SU-DHL-6 (cell line): Measurements from ENCODE around the gene STYX.

Experiments
- H2AFZ ChIP-seq: fragments of 200-600 bp; sonication (generic); 2 replicates; pipeline ENCODE4 v1.6.1; 2014; ENCODE audit warnings: low read depth, mild to moderate bottlenecking, moderate library complexity, mixed read lengths, antibody characterized with exemption, low read length; ENCODE audit not compliant: severe bottlenecking
- H3F3A ChIP-seq: fragments of 200-600 bp; shearing (Covaris generic); 2 replicates; pipeline ENCODE4 v1.6.0; 2016; ENCODE audit warnings: antibody characterized with exemption, mild to moderate bottlenecking; ENCODE audit not compliant: insufficient read depth
- H3K27ac ChIP-seq: fragments of 200-600 bp; sonication (generic); 2 replicates; pipeline ENCODE4 v1.5.1; 2016; ENCODE audit warnings: low read depth, mild to moderate bottlenecking, low read length, moderate library complexity, mixed read lengths
- H3K27me3 ChIP-seq: fragments of 200-600 bp; sonication (generic), shearing (Covaris generic); 2 replicates; pipeline ENCODE4 v1.6.0; 2014; ENCODE audit warnings: mild to moderate bottlenecking, low read length
- H3K36me3 ChIP-seq: fragments of 200-600 bp; sonication (generic); 2 replicates; pipeline ENCODE4 v1.6.1; 2014; ENCODE audit warnings: mild to moderate bottlenecking, low read length, mixed read lengths
- H3K4me2 ChIP-seq: fragments of 300-600, 200-600 bp; shearing (Covaris generic), sonication (generic); 2 replicates; pipeline ENCODE4 v1.6.0; 2014; ENCODE audit warnings: low read length, low read depth, mild to moderate bottlenecking; ENCODE audit not compliant: poor library complexity, severe bottlenecking
- H3K4me3 ChIP-seq: fragments of 200-600 bp; sonication (generic); 2 replicates; pipeline ENCODE4 v1.5.1; 2014; ENCODE audit warnings: antibody characterized with exemption, low read length, mild to moderate bottlenecking, mixed read lengths; ENCODE audit not compliant: insufficient read depth, poor library complexity, severe bottlenecking
- H3K79me2 ChIP-seq: fragments of 200-600 bp; sonication (generic); 2 replicates; pipeline ENCODE4 v1.6.1; 2014; ENCODE audit warnings: mild to moderate bottlenecking, low read length, moderate library complexity; ENCODE audit not compliant: insufficient read depth
- H3K9ac ChIP-seq: fragments of 200-600 bp; sonication (generic); 2 replicates; pipeline ENCODE4 v1.7.0; 2014; ENCODE audit warnings: mild to moderate bottlenecking, low read length
- H3K9me2 ChIP-seq: fragments of 200-600 bp; sonication (generic); replicated peaks from 2 replicates; pipeline ENCODE4 v1.6.1; 2014; ENCODE audit warnings: low read length; ENCODE audit not compliant: insufficient read depth
- H3K9me3 ChIP-seq: fragments of 200-600 bp; sonication (generic); 2 replicates; pipeline ENCODE4 v1.6.1; 2014; ENCODE audit warnings: low read length, mixed read lengths; ENCODE audit not compliant: insufficient read depth
- H4K20me1 ChIP-seq: fragments of 200-600 bp; sonication (generic); 2 replicates; pipeline ENCODE4 v1.6.1; 2014; ENCODE audit warnings: low read depth, mild to moderate bottlenecking, antibody characterized with exemption, low read length, moderate library complexity, mixed read lengths
- EZH2phosphoT487 ChIP-seq: fragments of 200-600 bp; sonication (generic), shearing (Covaris generic); conservative IDR thresholded peaks from 2 replicates; pipeline ENCODE4 v1.6.1; 2018; ENCODE audit warnings: mild to moderate bottlenecking, antibody characterized with exemption, low read length, moderate library complexity, mixed read lengths
- TF ChIP-seq, protein P1 (sequence below): fragments of 200-600 bp; sonication (generic); IDR thresholded peaks from one replicate; pipeline ENCODE4 v1.5.1; 2017; ENCODE audit warnings: antibody characterized with exemption, mild to moderate bottlenecking, low read length, moderate library complexity; ENCODE audit not compliant: insufficient read depth, poor library complexity, severe bottlenecking

The STYX gene

DNA sequence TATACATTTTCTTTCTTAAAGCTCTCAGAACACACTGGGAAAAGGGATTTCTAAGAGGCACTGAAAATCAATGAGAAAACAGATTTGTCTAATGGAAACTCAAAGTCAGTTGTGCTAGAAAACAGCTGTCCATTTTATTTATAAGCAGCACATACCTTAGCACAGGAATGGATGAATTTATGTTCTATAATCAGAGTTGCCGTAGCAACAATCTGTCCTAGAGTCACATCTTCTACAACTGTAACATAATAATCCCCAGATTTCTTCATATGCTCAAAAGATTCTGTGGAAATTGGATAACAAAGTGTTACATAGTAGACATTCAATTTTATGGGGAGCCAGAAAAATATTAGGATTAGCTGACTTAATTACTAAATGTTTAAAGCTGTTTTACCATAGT, 51.7 kb downstream of the STYX start:
- no peak overlapping the region for H3K4me3 ChIP-seq
- no peaks in the 10 kb centered on the region for H3K9me2 ChIP-seq
- H3K9me3 ChIP-seq, result no peaks in the 10 kb centered on the region
- no peak for TF ChIP-seq EZH2phosphoT487
- TF ChIP-seq, protein P1, sequence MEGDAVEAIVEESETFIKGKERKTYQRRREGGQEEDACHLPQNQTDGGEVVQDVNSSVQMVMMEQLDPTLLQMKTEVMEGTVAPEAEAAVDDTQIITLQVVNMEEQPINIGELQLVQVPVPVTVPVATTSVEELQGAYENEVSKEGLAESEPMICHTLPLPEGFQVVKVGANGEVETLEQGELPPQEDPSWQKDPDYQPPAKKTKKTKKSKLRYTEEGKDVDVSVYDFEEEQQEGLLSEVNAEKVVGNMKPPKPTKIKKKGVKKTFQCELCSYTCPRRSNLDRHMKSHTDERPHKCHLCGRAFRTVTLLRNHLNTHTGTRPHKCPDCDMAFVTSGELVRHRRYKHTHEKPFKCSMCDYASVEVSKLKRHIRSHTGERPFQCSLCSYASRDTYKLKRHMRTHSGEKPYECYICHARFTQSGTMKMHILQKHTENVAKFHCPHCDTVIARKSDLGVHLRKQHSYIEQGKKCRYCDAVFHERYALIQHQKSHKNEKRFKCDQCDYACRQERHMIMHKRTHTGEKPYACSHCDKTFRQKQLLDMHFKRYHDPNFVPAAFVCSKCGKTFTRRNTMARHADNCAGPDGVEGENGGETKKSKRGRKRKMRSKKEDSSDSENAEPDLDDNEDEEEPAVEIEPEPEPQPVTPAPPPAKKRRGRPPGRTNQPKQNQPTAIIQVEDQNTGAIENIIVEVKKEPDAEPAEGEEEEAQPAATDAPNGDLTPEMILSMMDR, result no peak
- H3K9ac ChIP-seq, result no peak overlapping the region
- H3K36me3 ChIP-seq, result peaks cover 27% of the 10 kb centered on the region; the same call in 1 of the 2 replicates
- H2AFZ ChIP-seq, result no peak overlapping the region
- H3K79me2 ChIP-seq, result peaks cover 2% of the 10 kb centered on the region; the same call in 1 of the 2 replicates
- peaks cover 9% of the 10 kb centered on the region for H3F3A ChIP-seq
- H4K20me1 ChIP-seq, result no peaks in the 10 kb centered on the region
- H3K27me3 ChIP-seq, result no peaks in the 10 kb centered on the region
- H3K4me2 ChIP-seq, result no peak overlapping the region
- no peak overlapping the region for H3K27ac ChIP-seq

GRCh38 chr14:52783206-52783605, 53.2 kb downstream of the STYX start:
- H2AFZ ChIP-seq, result no peak overlapping the region
- peaks cover 22% of the 10 kb centered on the region; the same call in 1 of the 2 replicates for H3K36me3 ChIP-seq
- no peaks in the 10 kb centered on the region for H3K27me3 ChIP-seq
- H3K9me3 ChIP-seq, result no peaks in the 10 kb centered on the region
- no peak for TF ChIP-seq EZH2phosphoT487
- TF ChIP-seq, protein P1, result no peak
- H3K4me2 ChIP-seq, result no peak overlapping the region
- no peaks in the 10 kb centered on the region for H4K20me1 ChIP-seq
- H3K4me3 ChIP-seq, result no peak overlapping the region
- H3K9ac ChIP-seq, result no peak overlapping the region
- H3F3A ChIP-seq, result peaks cover 12% of the 10 kb centered on the region
- no peak overlapping the region for H3K27ac ChIP-seq
- H3K9me2 ChIP-seq, result no peaks in the 10 kb centered on the region
- peaks cover 2% of the 10 kb centered on the region; the same call in 1 of the 2 replicates for H3K79me2 ChIP-seq

GRCh38 chr14:52786887-52787286, 56.9 kb downstream of the STYX start:
- H4K20me1 ChIP-seq, result no peaks in the 10 kb centered on the region
- peaks cover 18% of the 10 kb centered on the region for H3K79me2 ChIP-seq
- H3K9me3 ChIP-seq, result no peaks in the 10 kb centered on the region
- no peak overlapping the region for H3K4me2 ChIP-seq
- no peak overlapping the region for H2AFZ ChIP-seq
- H3F3A ChIP-seq, result peaks cover 20% of the 10 kb centered on the region
- H3K27ac ChIP-seq, result no peak overlapping the region
- H3K36me3 ChIP-seq, result peaks cover 13% of the 10 kb centered on the region; the same call in 1 of the 2 replicates
- H3K9me2 ChIP-seq, result no peaks in the 10 kb centered on the region
- no peak overlapping the region for H3K4me3 ChIP-seq
- TF ChIP-seq EZH2phosphoT487, result no peak
- TF ChIP-seq, protein P1, result no peak
- H3K27me3 ChIP-seq, result no peaks in the 10 kb centered on the region
- H3K9ac ChIP-seq, result no peak overlapping the region

DNA sequence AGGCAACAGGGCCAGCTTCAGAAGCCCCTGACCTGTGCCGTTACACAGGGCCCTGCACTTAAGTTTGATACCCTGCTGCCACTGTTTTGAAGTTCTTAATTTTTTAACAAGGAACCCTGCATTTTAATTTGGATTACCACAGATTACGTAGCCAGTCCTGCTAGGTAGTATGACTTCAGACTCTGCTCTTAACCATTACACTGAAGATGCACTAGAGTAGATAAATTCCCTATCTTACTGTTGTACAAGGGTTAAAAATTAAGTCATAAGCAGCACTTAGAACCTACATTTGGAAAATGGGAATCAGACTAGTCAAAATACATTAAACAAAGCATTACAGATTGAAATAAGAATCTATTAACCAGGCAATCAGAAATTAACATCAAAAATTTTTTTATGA, 59.2 kb downstream of the STYX start:
- no peaks in the 10 kb centered on the region for H3K9me3 ChIP-seq
- peaks cover 17% of the 10 kb centered on the region for H3K79me2 ChIP-seq
- no peak overlapping the region for H2AFZ ChIP-seq
- TF ChIP-seq, protein P1, result no peak
- TF ChIP-seq EZH2phosphoT487, result no peak
- H3K4me2 ChIP-seq, result peak overlapping the region; percentile 74
- H3K27me3 ChIP-seq, result no peaks in the 10 kb centered on the region
- H3K9me2 ChIP-seq, result no peaks in the 10 kb centered on the region
- no peak overlapping the region for H3K9ac ChIP-seq
- no peaks in the 10 kb centered on the region for H4K20me1 ChIP-seq
- H3K36me3 ChIP-seq, result no peaks in the 10 kb centered on the region
- peaks cover 20% of the 10 kb centered on the region for H3F3A ChIP-seq
- no peak overlapping the region for H3K4me3 ChIP-seq
- no peak overlapping the region for H3K27ac ChIP-seq
